ENCODE data around the gene RNF149. TPM values are rescaled to one million over a fixed set of nuclear protein-coding genes. Genes with fewer than 3 reads are reported as not detected.

RNF149 gene
- total RNA-seq, 1 experiment from 2014 or later, result 17.6 TPM

- DNase-seq (ENCODE audit: low read depth), result peak; percentile 14
Observed at GRCh38 chr2:101295895-101296294, 12.6 kb downstream of the RNF149 start.

- DNase-seq (ENCODE audit: low read depth), result no peak
Observed at GRCh38 chr2:101294861-101295260, 13.6 kb downstream of the RNF149 start.

GRCh38 chr2:101293544-101293943 lies 15.0 kb downstream of the RNF149 start:
- DNase-seq (ENCODE audit: low read depth), result no peak

- DNase-seq (ENCODE audit: low read depth), result no peak
Observed at GRCh38 chr2:101291973-101292372, 16.5 kb downstream of the RNF149 start.

- no peak for DNase-seq (ENCODE audit: low read depth)
Observed at GRCh38 chr2:101290711-101291110, 17.8 kb downstream of the RNF149 start.

- no peak for DNase-seq (ENCODE audit: low read depth)
Observed at GRCh38 chr2:101287303-101287702, 21.2 kb downstream of the RNF149 start.

GRCh38 chr2:101286684-101287083 lies 21.8 kb downstream of the RNF149 start:
- DNase-seq (ENCODE audit: low read depth), result no peak

GRCh38 chr2:101282980-101283379 lies 25.5 kb downstream of the RNF149 start:
- no peak for DNase-seq (ENCODE audit: low read depth)

- no peak for DNase-seq (ENCODE audit: low read depth)
Observed at GRCh38 chr2:101281482-101281881, 27.0 kb downstream of the RNF149 start.

GRCh38 chr2:101278925-101279324 lies 29.6 kb downstream of the RNF149 start:
- DNase-seq (ENCODE audit: low read depth), result no peak

- peak; percentile 24 for DNase-seq (ENCODE audit: low read depth)
Observed at GRCh38 chr2:101277111-101277510, 31.4 kb downstream of the RNF149 start.

GRCh38 chr2:101274142-101274541 lies 34.4 kb downstream of the RNF149 start:
- DNase-seq (ENCODE audit: low read depth), result no peak

- no peak for DNase-seq (ENCODE audit: low read depth)
Observed at GRCh38 chr2:101273056-101273455, 35.4 kb downstream of the RNF149 start.

GRCh38 chr2:101272045-101272784 lies 36.3 kb downstream of the RNF149 start:
- DNase-seq (ENCODE audit: low read depth), result no peak

GRCh38 chr2:101270700-101271259 lies 37.7 kb downstream of the RNF149 start:
- no peak for DNase-seq (ENCODE audit: low read depth)

- DNase-seq (ENCODE audit: low read depth), result no peak
Observed at GRCh38 chr2:101267671-101268656, 40.5 kb downstream of the RNF149 start.

GRCh38 chr2:101265893-101266499 lies 42.5 kb downstream of the RNF149 start:
- DNase-seq (ENCODE audit: low read depth), result no peak

- DNase-seq (ENCODE audit: low read depth), result no peak
Observed at GRCh38 chr2:101264360-101264939, 44.1 kb downstream of the RNF149 start.

- no peak for DNase-seq (ENCODE audit: low read depth)
Observed at GRCh38 chr2:101263377-101263800, 45.1 kb downstream of the RNF149 start.

GRCh38 chr2:101262142-101262541 lies 46.4 kb downstream of the RNF149 start:
- DNase-seq (ENCODE audit: low read depth), result no peak

GRCh38 chr2:101258804-101259203 lies 49.7 kb downstream of the RNF149 start:
- DNase-seq (ENCODE audit: low read depth), result no peak

- no peak for DNase-seq (ENCODE audit: low read depth)
Observed at GRCh38 chr2:101256316-101256715, 52.2 kb downstream of the RNF149 start.

Data from Daoy (cell line).